ENCODE data around the gene JSRP1.

The JSRP1 gene

GRCh38 chr19:2270423-2271233, 14.4 kb upstream of the JSRP1 start:
- DNase-seq (ENCODE audit: insufficient read length) (no peak), FAIRE-seq (peak; percentile 88)
- 0 out of 2 replicates have a peak, but pooled peaks have one; percentile 54 for TF ChIP-seq TAF1 (IDR thresholded peaks at IDR 0.05; ENCODE audit: borderline replicate concordance, low read depth, low read length)
- TF ChIP-seq POLR2AphosphoS5 (IDR thresholded peaks at IDR 0.05; ENCODE audit: low read depth, low read length) = no peak
- TF ChIP-seq POLR2A (IDR thresholded peaks at IDR 0.05; ENCODE audit: low read depth, low read length) = peak; percentile 32; the same call in 1 of the 2 replicates

- DNase-seq (ENCODE audit: insufficient read length) = no peak
Observed at GRCh38 chr19:2270157-2270422, 13.9 kb upstream of the JSRP1 start.

GRCh38 chr19:2269244-2270156, 13.3 kb upstream of the JSRP1 start:
- DNase-seq (ENCODE audit: insufficient read length) = peak; percentile 98
- peak; percentile 95 for FAIRE-seq
- TF ChIP-seq POLR2A (IDR thresholded peaks at IDR 0.05; ENCODE audit: low read depth, low read length) (peak; percentile 99), POLR2AphosphoS5 (IDR thresholded peaks at IDR 0.05; ENCODE audit: low read depth, low read length) (peak; percentile 98), TAF1 (IDR thresholded peaks at IDR 0.05; ENCODE audit: borderline replicate concordance, low read depth, low read length) (peak; percentile 99)

More at GRCh38 chr19:2270157-2270422, 13.9 kb upstream of the JSRP1 start:
- no peak for FAIRE-seq
- TF ChIP-seq TAF1 (IDR thresholded peaks at IDR 0.05; ENCODE audit: borderline replicate concordance, low read depth, low read length) (no peak), POLR2A (IDR thresholded peaks at IDR 0.05; ENCODE audit: low read depth, low read length) (peak; percentile 7; the same call in 1 of the 2 replicates), POLR2AphosphoS5 (IDR thresholded peaks at IDR 0.05; ENCODE audit: low read depth, low read length) (no peak)

- FAIRE-seq = no peak
- no peak for TF ChIP-seq TAF1 (IDR thresholded peaks at IDR 0.05; ENCODE audit: borderline replicate concordance, low read depth, low read length)
- no peak for TF ChIP-seq POLR2AphosphoS5 (IDR thresholded peaks at IDR 0.05; ENCODE audit: low read depth, low read length)
- TF ChIP-seq POLR2A (IDR thresholded peaks at IDR 0.05; ENCODE audit: low read depth, low read length) = no peak
- no peak for DNase-seq (ENCODE audit: insufficient read length)
Observed at GRCh38 chr19:2268861-2269243, 12.6 kb upstream of the JSRP1 start.

- no peak for DNase-seq (ENCODE audit: insufficient read length)
- no peak for TF ChIP-seq TAF1 (IDR thresholded peaks at IDR 0.05; ENCODE audit: borderline replicate concordance, low read depth, low read length)
- no peak for TF ChIP-seq POLR2AphosphoS5 (IDR thresholded peaks at IDR 0.05; ENCODE audit: low read depth, low read length)
- no peak for TF ChIP-seq POLR2A (IDR thresholded peaks at IDR 0.05; ENCODE audit: low read depth, low read length)
- no peak for FAIRE-seq
Observed at GRCh38 chr19:2268480-2268830, 12.2 kb upstream of the JSRP1 start.

- FAIRE-seq = peak; percentile 97
- no peak for DNase-seq (ENCODE audit: insufficient read length)
- TF ChIP-seq TAF1 (IDR thresholded peaks at IDR 0.05; ENCODE audit: borderline replicate concordance, low read depth, low read length) (no peak), POLR2A (IDR thresholded peaks at IDR 0.05; ENCODE audit: low read depth, low read length) (peak; percentile 44; the same call in 1 of the 2 replicates), POLR2AphosphoS5 (IDR thresholded peaks at IDR 0.05; ENCODE audit: low read depth, low read length) (0 out of 2 replicates have a peak, but pooled peaks have one; percentile 37)
Observed at GRCh38 chr19:2266183-2266993, 10.2 kb upstream of the JSRP1 start.

- no peak for FAIRE-seq
- no peak for DNase-seq (ENCODE audit: insufficient read length)
- TF ChIP-seq POLR2A (IDR thresholded peaks at IDR 0.05; ENCODE audit: low read depth, low read length) (no peak), POLR2AphosphoS5 (IDR thresholded peaks at IDR 0.05; ENCODE audit: low read depth, low read length) (no peak), TAF1 (IDR thresholded peaks at IDR 0.05; ENCODE audit: borderline replicate concordance, low read depth, low read length) (no peak)
Observed at GRCh38 chr19:2261438-2262172, 5.4 kb upstream of the JSRP1 start.

- DNase-seq (ENCODE audit: insufficient read length) (no peak), FAIRE-seq (peak; percentile 54)
- TF ChIP-seq TAF1 (IDR thresholded peaks at IDR 0.05; ENCODE audit: borderline replicate concordance, low read depth, low read length) (no peak), POLR2AphosphoS5 (IDR thresholded peaks at IDR 0.05; ENCODE audit: low read depth, low read length) (no peak), POLR2A (IDR thresholded peaks at IDR 0.05; ENCODE audit: low read depth, low read length) (no peak)
Observed at GRCh38 chr19:2260341-2260805, 4.2 kb upstream of the JSRP1 start.

- FAIRE-seq (no peak), DNase-seq (ENCODE audit: insufficient read length) (no peak)
- TF ChIP-seq TAF1 (IDR thresholded peaks at IDR 0.05; ENCODE audit: borderline replicate concordance, low read depth, low read length) (no peak), POLR2AphosphoS5 (IDR thresholded peaks at IDR 0.05; ENCODE audit: low read depth, low read length) (no peak), POLR2A (IDR thresholded peaks at IDR 0.05; ENCODE audit: low read depth, low read length) (no peak)
Observed at GRCh38 chr19:2259336-2259735, 3.1 kb upstream of the JSRP1 start.

- TF ChIP-seq TAF1 (IDR thresholded peaks at IDR 0.05; ENCODE audit: borderline replicate concordance, low read depth, low read length) (no peak), POLR2AphosphoS5 (IDR thresholded peaks at IDR 0.05; ENCODE audit: low read depth, low read length) (no peak), POLR2A (IDR thresholded peaks at IDR 0.05; ENCODE audit: low read depth, low read length) (no peak)
- no peak for FAIRE-seq
- no peak for DNase-seq (ENCODE audit: insufficient read length)
Observed at GRCh38 chr19:2255112-2255845, 938 bp downstream of the JSRP1 start.
